PC-9 (cell line): ENCODE measurements around the gene NFKBIA.

Source experiments
- EZH2 ChIP-seq: fragments of 200-600 bp; sonication (generic); IDR thresholded peaks from 2 replicates; pipeline ENCODE4 v1.8.0; 2017; ENCODE audit warnings: antibody characterized with exemption, low read depth
- TF ChIP-seq, protein P1 (sequence below): fragments of 200-600 bp; sonication (generic); conservative IDR thresholded peaks from 2 replicates; pipeline ENCODE4 v1.6.1; 2017; ENCODE audit warnings: mixed run types, antibody characterized with exemption, mild to moderate bottlenecking, moderate library complexity

DNA sequence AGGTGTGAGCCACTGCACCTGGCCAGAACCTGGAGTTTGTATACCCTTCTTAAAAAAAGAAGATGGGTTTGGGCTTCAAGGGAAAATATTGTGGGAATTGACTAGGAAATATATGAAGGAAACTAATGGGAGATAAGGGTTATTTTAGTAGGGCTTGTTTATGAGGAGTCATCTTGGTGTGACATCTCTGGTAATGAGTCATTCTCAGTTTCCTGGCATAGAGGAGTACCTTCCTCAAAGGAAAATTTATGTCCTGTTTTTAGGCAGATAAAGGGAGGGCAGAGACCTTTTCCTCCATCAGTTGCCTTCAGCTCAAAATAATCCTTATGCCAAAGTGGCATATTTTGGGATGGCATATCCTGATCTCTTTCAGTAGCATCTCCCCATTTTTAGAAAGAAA lies 30.6 kb upstream of the NFKBIA start:
- TF ChIP-seq, protein P1, sequence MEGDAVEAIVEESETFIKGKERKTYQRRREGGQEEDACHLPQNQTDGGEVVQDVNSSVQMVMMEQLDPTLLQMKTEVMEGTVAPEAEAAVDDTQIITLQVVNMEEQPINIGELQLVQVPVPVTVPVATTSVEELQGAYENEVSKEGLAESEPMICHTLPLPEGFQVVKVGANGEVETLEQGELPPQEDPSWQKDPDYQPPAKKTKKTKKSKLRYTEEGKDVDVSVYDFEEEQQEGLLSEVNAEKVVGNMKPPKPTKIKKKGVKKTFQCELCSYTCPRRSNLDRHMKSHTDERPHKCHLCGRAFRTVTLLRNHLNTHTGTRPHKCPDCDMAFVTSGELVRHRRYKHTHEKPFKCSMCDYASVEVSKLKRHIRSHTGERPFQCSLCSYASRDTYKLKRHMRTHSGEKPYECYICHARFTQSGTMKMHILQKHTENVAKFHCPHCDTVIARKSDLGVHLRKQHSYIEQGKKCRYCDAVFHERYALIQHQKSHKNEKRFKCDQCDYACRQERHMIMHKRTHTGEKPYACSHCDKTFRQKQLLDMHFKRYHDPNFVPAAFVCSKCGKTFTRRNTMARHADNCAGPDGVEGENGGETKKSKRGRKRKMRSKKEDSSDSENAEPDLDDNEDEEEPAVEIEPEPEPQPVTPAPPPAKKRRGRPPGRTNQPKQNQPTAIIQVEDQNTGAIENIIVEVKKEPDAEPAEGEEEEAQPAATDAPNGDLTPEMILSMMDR, result no peak
- TF ChIP-seq EZH2, result no peak
